AG09309 (cell line): ENCODE data around the gene MAP4K4.

Source experiments
- DNase-seq: peaks from one replicate; pipeline ENCODE4 v3.0.0-alpha.2; 2010; ENCODE audit warnings: low read depth
- H3K4me3 ChIP-seq: 2 replicates; pipeline ENCODE4 v1.5.1; 2011; ENCODE audit warnings: mild to moderate bottlenecking, low read depth, low read length, moderate library complexity; ENCODE audit not compliant: control insufficient read depth
- CTCF ChIP-seq: IDR thresholded peaks from 2 replicates; pipeline ENCODE4 v1.5.1; 2011; ENCODE audit warnings: mild to moderate bottlenecking, low read depth, low read length, inconsistent platforms; ENCODE audit not compliant: insufficient read depth, control insufficient read depth; ENCODE audit errors: missing control alignments

Gene MAP4K4

GRCh38 chr2:101803128-101803527 lies 105.6 kb downstream of the MAP4K4 start:
- TF ChIP-seq CTCF, result no peak
- no peak for DNase-seq
- H3K4me3 ChIP-seq, result no peak overlapping the region

- no peak for DNase-seq
- no peak for TF ChIP-seq CTCF
Measured at GRCh38 chr2:101803945-101804696, 106.6 kb downstream of the MAP4K4 start.

GRCh38 chr2:101805152-101806088 lies 107.9 kb downstream of the MAP4K4 start:
- DNase-seq, result no peak

More at GRCh38 chr2:101803945-101804696, 106.6 kb downstream of the MAP4K4 start:
- H3K4me3 ChIP-seq, result no peak overlapping the region

GRCh38 chr2:101806123-101806522 lies 108.6 kb downstream of the MAP4K4 start:
- DNase-seq, result no peak
- no peak overlapping the region for H3K4me3 ChIP-seq
- no peak for TF ChIP-seq CTCF

More at GRCh38 chr2:101805152-101806088, 107.9 kb downstream of the MAP4K4 start:
- no peak for TF ChIP-seq CTCF
- no peak overlapping the region for H3K4me3 ChIP-seq

GRCh38 chr2:101806701-101807100 lies 109.2 kb downstream of the MAP4K4 start:
- no peak overlapping the region for H3K4me3 ChIP-seq
- TF ChIP-seq CTCF, result no peak
- DNase-seq, result no peak

GRCh38 chr2:101807242-101807641 lies 109.7 kb downstream of the MAP4K4 start:
- no peak for TF ChIP-seq CTCF
- no peak overlapping the region for H3K4me3 ChIP-seq
- no peak for DNase-seq
